GM23248 (cell line): ENCODE results near the gene IQCK.

Experiments used
- EZH2 ChIP-seq: fragments of 200-600 bp; sonication (generic); IDR thresholded peaks from 2 replicates; pipeline ENCODE4 v1.6.1; 2018; ENCODE audit warnings: antibody characterized with exemption, mild to moderate bottlenecking; ENCODE audit not compliant: insufficient read depth, poor library complexity, severe bottlenecking
- EZH2phosphoT487 ChIP-seq: fragments of 200-600 bp; sonication (generic); IDR thresholded peaks from 2 replicates; pipeline ENCODE4 v1.6.1; 2018; ENCODE audit warnings: antibody characterized with exemption, moderate library complexity, mild to moderate bottlenecking, low read depth; ENCODE audit not compliant: insufficient read depth

GRCh38 chr16:19844945-19845641 is 127.0 kb downstream of the IQCK start:
- TF ChIP-seq EZH2 (no peak), EZH2phosphoT487 (no peak)
